Fibroblast of lung (primary cell): ENCODE measurements around the gene MKKS. TPM values are rescaled to one million over a fixed set of nuclear protein-coding genes. Genes with fewer than 3 reads are reported as not detected.

Source experiments
- DNase-seq, 2 donors: peaks; one replicate each; pipeline versions ENCODE4 v3.0.0 to v3.0.0-alpha.2; 2010; ENCODE audit warnings: low read depth in 2 of 2
- H2AFZ ChIP-seq: 2 replicates; pipeline ENCODE4 v1.5.1; 2012; ENCODE audit warnings: low read length, control low read depth, inconsistent platforms
- H3K27ac ChIP-seq: 2 replicates; pipeline ENCODE4 v1.5.1; 2011; ENCODE audit warnings: low read length, control low read depth; ENCODE audit not compliant: insufficient read depth
- H3K27me3 ChIP-seq: 2 replicates; pipeline ENCODE4 v1.5.1; 2011; ENCODE audit warnings: mild to moderate bottlenecking, low read length; ENCODE audit not compliant: control insufficient read depth, insufficient read depth
- H3K36me3 ChIP-seq: 2 replicates; pipeline ENCODE4 v1.5.1; 2011; ENCODE audit warnings: low read length; ENCODE audit not compliant: control insufficient read depth, insufficient read depth
- H3K4me1 ChIP-seq: 2 replicates; pipeline ENCODE4 v1.5.1; 2011; ENCODE audit warnings: low read length; ENCODE audit not compliant: control insufficient read depth, insufficient read depth; ENCODE audit errors: extremely low read depth
- H3K4me2 ChIP-seq: 2 replicates; pipeline ENCODE4 v1.5.1; 2011; ENCODE audit warnings: low read length, control low read depth; ENCODE audit not compliant: insufficient read depth; ENCODE audit errors: extremely low read depth
- H3K4me3 ChIP-seq, 4 experiments: fragments of 200-600 bp in 1 of 4; sonication (generic) in 1 of 4; replicated peaks in 1 of 4; 2 replicates each; pipeline ENCODE4 v1.5.1; 2011 to 2016; ENCODE audit warnings: low read length in 4 of 4, low read depth in 3 of 4, mild to moderate bottlenecking in 3 of 4, control low read depth in 2 of 4, inconsistent platforms in 1 of 4, mixed read lengths in 1 of 4; ENCODE audit not compliant: insufficient read depth in 1 of 4; ENCODE audit errors: control extremely low read depth in 1 of 4
- H3K79me2 ChIP-seq: 2 replicates; pipeline ENCODE4 v1.5.1; 2012; ENCODE audit warnings: mild to moderate bottlenecking, low read length, inconsistent platforms; ENCODE audit not compliant: control insufficient read depth, insufficient read depth
- H3K9ac ChIP-seq: 2 replicates; pipeline ENCODE4 v1.5.1; 2011; ENCODE audit warnings: mild to moderate bottlenecking, low read length, control low read depth; ENCODE audit not compliant: insufficient read depth
- H3K9me3 ChIP-seq: 2 replicates; pipeline ENCODE4 v1.5.1; 2012; ENCODE audit warnings: low read depth, low read length; ENCODE audit not compliant: control insufficient read depth, insufficient read depth
- H4K20me1 ChIP-seq: 2 replicates; pipeline ENCODE4 v1.5.1; 2011; ENCODE audit warnings: low read length; ENCODE audit not compliant: control insufficient read depth, insufficient read depth; ENCODE audit errors: extremely low read depth
- CTCF ChIP-seq, 2 donors: IDR thresholded peaks in 1 of 2; conservative IDR thresholded peaks in 1 of 2; 1 replicate in 1 of 2; 2 replicates in 1 of 2; pipeline ENCODE4 v1.5.1; 2011 to 2012; ENCODE audit warnings: low read length in 2 of 2, control low read depth in 1 of 2, inconsistent platforms in 1 of 2, low read depth in 1 of 2, mild to moderate bottlenecking in 1 of 2
- EZH2 ChIP-seq: IDR thresholded peaks from 2 replicates; pipeline ENCODE4 v1.5.1; 2012; ENCODE audit warnings: low read length, control low read depth, mild to moderate bottlenecking; ENCODE audit errors: missing control alignments
- polyA plus RNA-seq, 2 donors: library from polyadenylated mRNA; depleted of rRNA in 1 of 2; stranded (reverse) in 1 of 2; unstranded in 1 of 2; fragments of >200 nt; gene quantifications; 2 replicates each; pipeline ENCODE4 v1.2.1, GENCODE V29; 2011 to 2012; ENCODE audit warnings: missing spikeins in 1 of 2
- total RNA-seq: library from RNA; depleted of rRNA; stranded (reverse); fragments of >200 nt; gene quantifications from 2 replicates; pipeline ENCODE4 v1.2.1, GENCODE V29; 2014

Gene MKKS
- total and polyA plus RNA-seq, 2 donors (not counting 1 experiment from before 2014, with no cell fraction given), result 6.4 to 13.1 TPM

- peak overlapping the region; percentile 32 for H3K4me2 ChIP-seq
- H3K27me3 ChIP-seq, result no peaks in the 10 kb centered on the region
- H3K79me2 ChIP-seq, result no peaks in the 10 kb centered on the region
- H3K27ac ChIP-seq, result no peak overlapping the region
- no peaks in the 10 kb centered on the region for H4K20me1 ChIP-seq
- H3K4me3 ChIP-seq, result no peak overlapping the region
- H3K9me3 ChIP-seq, result no peaks in the 10 kb centered on the region
- no peak for TF ChIP-seq CTCF (conservative IDR thresholded peaks at IDR 0.05 in 1 of 2, IDR thresholded peaks at IDR 0.05 in 1 of 2; ENCODE audit: low read depth in 1 of 2, low read length in 2 of 2)
- no peak for TF ChIP-seq EZH2
- no peak overlapping the region for H2AFZ ChIP-seq
- H3K4me1 ChIP-seq, result no peaks in the 10 kb centered on the region
- peak; percentile 20 to 81 for DNase-seq
- H3K9ac ChIP-seq, result no peak overlapping the region
- no peaks in the 10 kb centered on the region for H3K36me3 ChIP-seq
Measured at GRCh38 chr20:10466325-10466724, 32.3 kb upstream of the MKKS start.

DNA sequence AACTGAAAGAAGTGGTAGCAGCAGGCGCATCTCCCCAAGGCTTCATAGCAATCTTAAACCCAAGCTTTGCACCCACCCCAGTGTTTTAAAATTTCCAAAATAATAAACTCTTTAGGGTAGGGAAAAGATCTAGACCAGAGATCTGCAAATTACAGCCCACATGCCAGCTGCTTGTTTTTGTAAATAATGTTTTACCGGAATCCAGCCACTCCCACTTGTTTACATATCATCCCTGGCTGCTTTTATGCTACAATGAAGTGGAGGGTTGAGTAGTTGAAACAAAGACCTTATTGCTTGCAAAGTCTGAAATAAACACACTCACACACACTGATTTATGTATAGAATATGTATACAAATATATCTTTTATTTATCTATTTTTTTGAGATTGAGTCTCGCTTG lies 31.1 kb upstream of the MKKS start:
- no peaks in the 10 kb centered on the region for H3K4me1 ChIP-seq
- H3K36me3 ChIP-seq, result no peaks in the 10 kb centered on the region
- H3K27me3 ChIP-seq, result no peaks in the 10 kb centered on the region
- H3K27ac ChIP-seq, result no peak overlapping the region
- no peaks in the 10 kb centered on the region for H4K20me1 ChIP-seq
- TF ChIP-seq CTCF (conservative IDR thresholded peaks at IDR 0.05 in 1 of 2, IDR thresholded peaks at IDR 0.05 in 1 of 2; ENCODE audit: low read depth in 1 of 2, low read length in 2 of 2), result no peak
- TF ChIP-seq EZH2, result no peak
- H3K4me3 ChIP-seq, result no peak overlapping the region
- H2AFZ ChIP-seq, result no peak overlapping the region
- no peak overlapping the region for H3K4me2 ChIP-seq
- H3K79me2 ChIP-seq, result no peaks in the 10 kb centered on the region
- no peak overlapping the region for H3K9ac ChIP-seq
- no peak for DNase-seq
- H3K9me3 ChIP-seq, result no peaks in the 10 kb centered on the region

- Histone ChIP-seq H3K4me3 (no peak overlapping the region), H3K4me2 (no peak overlapping the region), H3K27me3 (no peaks in the 10 kb centered on the region), H4K20me1 (no peaks in the 10 kb centered on the region), H3K36me3 (no peaks in the 10 kb centered on the region), H3K27ac (no peak overlapping the region), H3K79me2 (no peaks in the 10 kb centered on the region), H3K4me1 (no peaks in the 10 kb centered on the region), H2AFZ (no peak overlapping the region), H3K9ac (no peak overlapping the region), H3K9me3 (no peaks in the 10 kb centered on the region)
- TF ChIP-seq CTCF (conservative IDR thresholded peaks at IDR 0.05 in 1 of 2, IDR thresholded peaks at IDR 0.05 in 1 of 2; ENCODE audit: low read depth in 1 of 2, low read length in 2 of 2), result no peak
- TF ChIP-seq EZH2, result no peak
- DNase-seq, result no peak
Measured at GRCh38 chr20:10463622-10464021, 29.6 kb upstream of the MKKS start.
